ENCODE measurements around the gene ACSS3. TPM values are rescaled to one million over a fixed set of nuclear protein-coding genes. Genes with fewer than 3 reads are reported as not detected.

The ACSS3 gene
- total and polyA plus RNA-seq, 2 of the 8 experiments (the other 6 are each of a cell fraction or from before 2014, with no cell fraction given) = 14.4 to 24.0 TPM

GRCh38 chr12:81085832-81086231 is 8.0 kb downstream of the ACSS3 start:
- WGBS, 2 experiments (ENCODE audit: extremely low coverage in 1 of 2, insufficient coverage in 1 of 2, insufficient read length in 1 of 2, insufficient replicate concordance in 2 of 2, low coverage in 1 of 2, low lambda C conversion rate in 2 of 2, missing lambda C conversion rate in 1 of 2) = 94% methylated on average over 2 of the region's 2 CpGs; no CpG with 5 or more reads in 1 of the 2 experiments
- CTCF ChIA-PET (ENCODE audit: partially characterized antibody) = interaction anchor here (1.5 kb wide), 1 partner anchor 10 kb away, joined by 4 read pairs; no protein-coding TSS in a partner anchor
- POLR2A ChIA-PET (ENCODE audit: partially characterized antibody) = no interaction called here

More at GRCh38 chr12:81085832-81086231, 8.0 kb downstream of the ACSS3 start:
- Histone ChIP-seq H2BK20ac (ENCODE audit: low read length) (no peak overlapping the region), H3K56ac (replicated peaks; ENCODE audit: insufficient read length, low read depth, low read length) (no peak overlapping the region), H3K23ac (ENCODE audit: insufficient read length) (no peak overlapping the region), H4K8ac (ENCODE audit: extremely low read depth, insufficient read depth, low read length) (no peak overlapping the region), H3K36me3 (ENCODE audit: control insufficient read depth in 2 of 4, insufficient read depth in 4 of 4, low read length in 3 of 4) (no peaks in the 10 kb centered on the region), H2BK120ac (replicated peaks; ENCODE audit: low read depth, low read length) (no peak overlapping the region), H2BK5ac (ENCODE audit: low read depth, low read length) (no peak overlapping the region), H3K4me1 (replicated peaks in 1 of 4; ENCODE audit: control insufficient read depth in 3 of 4, insufficient read depth in 4 of 4, low read length in 3 of 4) (peaks cover 0 to 28% (median 16%) of the 10 kb centered on the region in 4 experiments; a peak in 6 of 7 replicates), H4K91ac (replicated peaks; ENCODE audit: insufficient read length, low read length) (no peak overlapping the region), H3K4ac (replicated peaks; ENCODE audit: insufficient read length, low read depth, low read length) (no peak overlapping the region), H2AFZ (ENCODE audit: low read length) (no peak overlapping the region), H3K79me2 (ENCODE audit: control insufficient read depth in 1 of 2, insufficient read depth in 2 of 2, low read length in 2 of 2) (peaks cover 0 to 57% of the 10 kb centered on the region in 2 experiments; a peak in 2 of 4 replicates), H4K5ac (ENCODE audit: insufficient read length, low read depth, low read length) (peak overlapping the region; percentile 68), H2BK12ac (ENCODE audit: low read depth, low read length) (no peak overlapping the region), H4K20me1 (replicated peaks in 1 of 2; ENCODE audit: control insufficient read depth in 1 of 2, insufficient read depth in 2 of 2, low read length in 2 of 2) (no peaks in the 10 kb centered on the region), H3K14ac (ENCODE audit: insufficient read length) (no peak overlapping the region), H3K4me3 (ENCODE audit: extremely low read depth in 1 of 4, insufficient read depth in 2 of 4, low read depth in 3 of 4, low read length in 4 of 4) (no peak overlapping the region; a peak in 1 of 8 replicates), H3K27ac (ENCODE audit: low read depth, low read length) (no peak overlapping the region), H3K4me2 (ENCODE audit: insufficient read depth in 1 of 2, low read depth in 2 of 2, low read length in 2 of 2) (peak overlapping the region; percentile 34 to 48; a peak in 2 of 4 replicates), H3K9ac (replicated peaks in 1 of 4; ENCODE audit: extremely low read depth in 1 of 4, low read depth in 3 of 4, low read length in 3 of 4) (no peak overlapping the region), H3K9me3 (ENCODE audit: insufficient read depth in 2 of 2, low read depth in 1 of 2, low read length in 1 of 2) (no peaks in the 10 kb centered on the region), H3K18ac (ENCODE audit: extremely low read depth, low read length) (no peak overlapping the region), H3K23me2 (ENCODE audit: low read depth, low read length) (no peaks in the 10 kb centered on the region), H3K79me1 (ENCODE audit: low read depth, low read length) (peaks cover 3% of the 10 kb centered on the region; the same call in 1 of the 2 replicates), H2BK15ac (ENCODE audit: low read length) (no peak overlapping the region), H3K27me3 (replicated peaks in 1 of 4; ENCODE audit: control insufficient read depth in 3 of 4, extremely low read depth in 1 of 4, insufficient read depth in 3 of 4, low read length in 3 of 4) (no peaks in the 10 kb centered on the region), H2AK5ac (ENCODE audit: low read depth, low read length) (no peak overlapping the region)
- FAIRE-seq (no peak), DNase-seq (ENCODE audit: low read depth in 1 of 2, low spot score in 2 of 2) (no peak)
- TF ChIP-seq SP1 (IDR thresholded peaks at IDR 0.05; ENCODE audit: low read depth, low read length) (no peak), CBX5 (IDR thresholded peaks at IDR 0.05; ENCODE audit: low read depth, low read length) (no peak), TEAD4 (IDR thresholded peaks at IDR 0.05; ENCODE audit: low read depth, low read length) (no peak), GTF2F1 (IDR thresholded peaks at IDR 0.05; ENCODE audit: borderline replicate concordance, low read depth, low read length) (no peak), CTBP2 (IDR thresholded peaks at IDR 0.05; ENCODE audit: borderline replicate concordance, insufficient read depth, insufficient read length, low read length) (no peak), EZH2 (IDR thresholded peaks at IDR 0.05; ENCODE audit: low read depth, low read length, severe bottlenecking) (no peak)

Measured in H1 (cell line).